ENCODE results near the gene BSND.
"Not testable (repeated sequence)": the region's sequence is repeated elsewhere in the genome, so short reads cannot be mapped to it uniquely, and the experiment has no call there.

Gene BSND

GRCh38 chr1:54998677-54999076, at the start of gene BSND:
TSS of gene BSND (plus strand) at chr1:54998933. CDS start at chr1:54999187, 254 bp downstream.
- DNase-seq (ENCODE audit: low read depth) = no peak

- no peak for DNase-seq (ENCODE audit: low read depth)
Measured at GRCh38 chr1:54949053-54949452, 49.7 kb upstream of the BSND start.

- peak; percentile 60 for DNase-seq (ENCODE audit: low read depth)
Measured at GRCh38 chr1:54950006-54950368, 48.7 kb upstream of the BSND start.

- DNase-seq (ENCODE audit: low read depth) = peak; percentile 87
Measured at GRCh38 chr1:54950369-54951163, 48.2 kb upstream of the BSND start.

- DNase-seq (ENCODE audit: low read depth) = no peak
Measured at GRCh38 chr1:54951810-54952226, 46.9 kb upstream of the BSND start.

- no peak for DNase-seq (ENCODE audit: low read depth)
Measured at GRCh38 chr1:54952950-54953718, 45.6 kb upstream of the BSND start.

- DNase-seq (ENCODE audit: low read depth) = no peak
Measured at GRCh38 chr1:54953846-54954245, 44.9 kb upstream of the BSND start.

- no peak for DNase-seq (ENCODE audit: low read depth)
Measured at GRCh38 chr1:54955359-54955758, 43.4 kb upstream of the BSND start.

- no peak for DNase-seq (ENCODE audit: low read depth)
Measured at GRCh38 chr1:54956726-54957125, 42.0 kb upstream of the BSND start.

GRCh38 chr1:54959241-54959640, 39.5 kb upstream of the BSND start:
- DNase-seq (ENCODE audit: low read depth) = no peak

GRCh38 chr1:54962612-54963395, 35.9 kb upstream of the BSND start:
- DNase-seq (ENCODE audit: low read depth) = no peak

- not testable (repeated sequence) for DNase-seq (ENCODE audit: low read depth)
Measured at GRCh38 chr1:54963829-54964228, 34.9 kb upstream of the BSND start.

- no peak for DNase-seq (ENCODE audit: low read depth)
Measured at GRCh38 chr1:54965624-54966340, 33.0 kb upstream of the BSND start.

GRCh38 chr1:54967372-54967771, 31.4 kb upstream of the BSND start:
- DNase-seq (ENCODE audit: low read depth) = no peak

GRCh38 chr1:54968551-54968950, 30.2 kb upstream of the BSND start:
- no peak for DNase-seq (ENCODE audit: low read depth)

- no peak for DNase-seq (ENCODE audit: low read depth)
Measured at GRCh38 chr1:54969879-54970278, 28.9 kb upstream of the BSND start.

- DNase-seq (ENCODE audit: low read depth) = no peak
Measured at GRCh38 chr1:54970901-54971300, 27.8 kb upstream of the BSND start.

GRCh38 chr1:54971317-54971791, 27.4 kb upstream of the BSND start:
- no peak for DNase-seq (ENCODE audit: low read depth)

- no peak for DNase-seq (ENCODE audit: low read depth)
Measured at GRCh38 chr1:54972436-54972835, 26.3 kb upstream of the BSND start.

GRCh38 chr1:54973205-54973921, 25.4 kb upstream of the BSND start:
- peak; percentile 36 for DNase-seq (ENCODE audit: low read depth)

Measured in stromal cell of bone marrow (primary cell).